Tibial nerve (tissue), 4 donors: Measurements from ENCODE around the gene CKAP2L. TPM values are rescaled to one million over a fixed set of nuclear protein-coding genes. Genes with fewer than 3 reads are reported as not detected.

Experiments
- DNase-seq, 2 donors: peaks; one replicate each; pipeline ENCODE4 v3.0.0-alpha.2; 2019; ENCODE audit warnings: low spot score in 2 of 2
- H3K27ac ChIP-seq, 4 donors: fragments of 200-600 bp; sonication (generic) in 3 of 4; one replicate each; pipeline ENCODE4 v1.5.1; 2017 to 2019; ENCODE audit warnings: mild to moderate bottlenecking in 1 of 4
- H3K27me3 ChIP-seq, 2 donors: fragments of 200-600 bp; sonication (generic) in 1 of 2; one replicate each; pipeline versions ENCODE4 v1.5.1 to v1.6.0; 2017 to 2019
- H3K36me3 ChIP-seq, 3 donors: fragments of 200-600 bp; sonication (generic); one replicate each; pipeline ENCODE4 v1.5.1; 2018 to 2019
- H3K4me1 ChIP-seq, 4 donors: fragments of 200-600 bp; sonication (generic) in 3 of 4; one replicate each; pipeline ENCODE4 v1.5.1; 2017 to 2019
- H3K4me3 ChIP-seq, 4 donors: fragments of 200-600 bp; sonication (generic) in 3 of 4; one replicate each; pipeline ENCODE4 v1.5.1; 2017 to 2019; ENCODE audit warnings: mild to moderate bottlenecking in 1 of 4, moderate library complexity in 1 of 4
- H3K9me3 ChIP-seq, 4 donors: fragments of 200-600 bp; sonication (generic) in 3 of 4; one replicate each; pipeline ENCODE4 v1.5.1; 2017 to 2019
- EP300 ChIP-seq, 2 donors: sonication (generic); formaldehyde crosslinking; IDR thresholded peaks; one replicate each; pipeline ENCODE4 v1.6.1; 2017; ENCODE audit warnings: antibody characterized with exemption in 2 of 2, mild to moderate bottlenecking in 1 of 2
- POLR2A ChIP-seq, 2 donors: fragments of 450-650 bp; IDR thresholded peaks; one replicate each; pipeline ENCODE4 v1.6.1; 2017; ENCODE audit warnings: antibody characterized with exemption in 2 of 2, mild to moderate bottlenecking in 2 of 2, moderate library complexity in 2 of 2
- WGBS, 2 donors: methylation state at CpG; one replicate each; pipeline ENCODE4 v1.1.5; 2018; 5-methylcytosine and 5-hydroxymethylcytosine counted together
- total RNA-seq, 4 donors: library from RNA; depleted of rRNA; stranded (reverse); fragments of >200 nt; gene quantifications; one replicate each; pipeline ENCODE4 v1.1.0, GENCODE V29; 2016
- TF ChIP-seq, protein P1 (sequence below), 5 experiments: fragments of 200-600 bp in 3 of 5; fragments of 450-650 bp in 2 of 5; sonication (generic) in 3 of 5; IDR thresholded peaks; one replicate each; pipeline ENCODE4 v1.5.1; 2016 to 2019; ENCODE audit warnings: antibody characterized with exemption in 5 of 5, mild to moderate bottlenecking in 3 of 5, moderate library complexity in 2 of 5

Gene CKAP2L
- total RNA-seq, 4 donors from 2014 or later: not detected

DNA sequence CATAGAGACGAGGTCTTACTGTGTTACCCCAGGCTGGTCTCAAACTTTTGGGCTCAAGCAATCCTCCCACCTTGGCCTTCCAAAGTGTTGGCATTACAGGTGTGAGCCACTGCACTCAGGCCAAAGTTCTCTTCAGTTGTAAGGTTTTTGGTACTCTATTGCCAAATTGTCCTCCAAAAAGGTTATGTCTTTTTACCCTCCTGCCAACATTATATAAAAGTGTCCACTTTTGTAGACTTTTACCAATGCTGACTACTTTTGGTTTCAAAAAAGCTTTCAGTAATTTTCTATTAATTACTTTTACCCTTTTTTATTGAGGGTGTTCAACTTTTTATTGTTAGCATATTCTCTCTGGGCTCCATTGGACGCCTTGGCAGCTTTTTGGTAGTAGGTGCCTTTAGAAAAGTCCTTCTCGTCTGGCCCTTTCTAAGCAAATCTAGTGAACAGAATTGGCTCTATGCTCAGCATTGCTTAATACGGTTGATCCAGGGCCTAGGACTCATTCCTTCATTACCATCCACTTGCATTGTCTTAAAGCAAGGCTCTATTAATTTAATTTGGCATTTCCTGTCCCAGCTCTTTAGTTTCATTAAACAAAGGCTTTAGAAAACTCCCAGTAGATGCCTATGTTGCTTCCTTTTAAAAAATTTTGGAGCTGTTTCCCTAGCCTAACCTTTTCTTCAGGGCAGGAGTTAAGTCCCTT lies 36.6 kb upstream of the CKAP2L start:
- Histone ChIP-seq H3K4me3 (no peak overlapping the region), H3K27ac (no peak overlapping the region), H3K36me3 (no peaks in the 10 kb centered on the region), H3K27me3 (no peaks in the 10 kb centered on the region), H3K4me1 (no peaks in the 10 kb centered on the region), H3K9me3 (peaks cover 0 to 7% (median 0%) of the 10 kb centered on the region in 4 donors)
- TF ChIP-seq EP300 (IDR thresholded peaks at IDR 0.05) (no peak), POLR2A (IDR thresholded peaks at IDR 0.05) (no peak)
- TF ChIP-seq, protein P1, sequence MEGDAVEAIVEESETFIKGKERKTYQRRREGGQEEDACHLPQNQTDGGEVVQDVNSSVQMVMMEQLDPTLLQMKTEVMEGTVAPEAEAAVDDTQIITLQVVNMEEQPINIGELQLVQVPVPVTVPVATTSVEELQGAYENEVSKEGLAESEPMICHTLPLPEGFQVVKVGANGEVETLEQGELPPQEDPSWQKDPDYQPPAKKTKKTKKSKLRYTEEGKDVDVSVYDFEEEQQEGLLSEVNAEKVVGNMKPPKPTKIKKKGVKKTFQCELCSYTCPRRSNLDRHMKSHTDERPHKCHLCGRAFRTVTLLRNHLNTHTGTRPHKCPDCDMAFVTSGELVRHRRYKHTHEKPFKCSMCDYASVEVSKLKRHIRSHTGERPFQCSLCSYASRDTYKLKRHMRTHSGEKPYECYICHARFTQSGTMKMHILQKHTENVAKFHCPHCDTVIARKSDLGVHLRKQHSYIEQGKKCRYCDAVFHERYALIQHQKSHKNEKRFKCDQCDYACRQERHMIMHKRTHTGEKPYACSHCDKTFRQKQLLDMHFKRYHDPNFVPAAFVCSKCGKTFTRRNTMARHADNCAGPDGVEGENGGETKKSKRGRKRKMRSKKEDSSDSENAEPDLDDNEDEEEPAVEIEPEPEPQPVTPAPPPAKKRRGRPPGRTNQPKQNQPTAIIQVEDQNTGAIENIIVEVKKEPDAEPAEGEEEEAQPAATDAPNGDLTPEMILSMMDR (IDR thresholded peaks at IDR 0.05): no peak
- WGBS, 2 donors: 83 to 85% methylated on average over 4 of the region's 4 CpGs
- DNase-seq: no peak

DNA sequence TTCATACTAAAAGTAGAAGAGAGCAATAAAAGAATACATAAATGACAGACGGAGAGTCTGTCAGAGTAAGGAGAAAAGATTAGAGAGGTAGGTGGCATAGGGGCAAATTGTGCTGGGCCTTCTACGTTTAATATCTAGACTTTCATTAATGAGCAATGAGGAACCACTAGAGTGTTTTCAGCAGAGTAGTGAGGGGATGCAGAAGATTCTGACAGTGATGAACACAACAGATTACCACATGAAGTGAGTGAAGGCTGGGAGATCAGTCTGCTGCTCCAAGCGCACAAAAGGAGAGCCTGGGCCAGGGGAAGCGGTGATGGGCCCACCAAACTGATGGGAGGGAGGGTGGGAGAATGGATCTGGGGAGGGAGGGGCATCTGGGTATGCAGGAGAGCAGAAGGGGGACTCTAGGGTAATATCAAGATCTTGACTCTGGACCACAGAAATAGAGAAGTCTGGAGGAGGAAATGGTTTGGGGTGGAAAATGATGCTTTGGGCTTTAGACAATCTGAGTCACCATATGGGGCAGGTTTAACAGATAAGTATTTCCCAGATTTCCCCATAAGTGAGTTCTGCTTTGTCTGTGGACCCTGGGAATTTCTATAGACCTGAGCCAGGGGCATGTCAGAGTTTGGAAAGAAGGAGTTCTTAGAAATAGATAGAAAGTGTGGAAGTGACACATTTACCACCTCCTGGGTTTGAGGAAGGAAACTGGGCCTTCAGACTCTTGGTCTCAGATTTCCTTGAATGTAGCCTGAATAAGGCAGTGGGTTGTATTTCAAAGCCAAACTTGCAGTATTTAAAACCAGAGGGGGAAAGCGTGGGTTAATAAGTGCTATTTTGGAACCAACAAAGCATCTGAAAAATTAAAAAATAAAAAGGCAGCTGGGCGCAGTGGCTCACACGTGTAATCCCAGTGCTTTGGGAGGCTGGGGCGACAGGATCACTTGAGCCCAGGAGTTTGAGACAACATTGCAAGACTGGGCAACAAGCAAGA lies 34.9 kb upstream of the CKAP2L start:
- H3K36me3 ChIP-seq: no peaks in the 10 kb centered on the region
- no peaks in the 10 kb centered on the region for H3K4me1 ChIP-seq
- no peak overlapping the region for H3K27ac ChIP-seq
- no peak overlapping the region for H3K4me3 ChIP-seq
- H3K9me3 ChIP-seq: peaks cover 0 to 7% (median 0%) of the 10 kb centered on the region in 4 donors
- WGBS, 2 donors: 72 to 82% methylated on average over 8 of the region's 8 CpGs
- TF ChIP-seq EP300 (IDR thresholded peaks at IDR 0.05) (no peak), POLR2A (IDR thresholded peaks at IDR 0.05) (no peak)
- TF ChIP-seq, protein P1 (IDR thresholded peaks at IDR 0.05): no peak
- no peak for DNase-seq
- H3K27me3 ChIP-seq: no peaks in the 10 kb centered on the region

DNA sequence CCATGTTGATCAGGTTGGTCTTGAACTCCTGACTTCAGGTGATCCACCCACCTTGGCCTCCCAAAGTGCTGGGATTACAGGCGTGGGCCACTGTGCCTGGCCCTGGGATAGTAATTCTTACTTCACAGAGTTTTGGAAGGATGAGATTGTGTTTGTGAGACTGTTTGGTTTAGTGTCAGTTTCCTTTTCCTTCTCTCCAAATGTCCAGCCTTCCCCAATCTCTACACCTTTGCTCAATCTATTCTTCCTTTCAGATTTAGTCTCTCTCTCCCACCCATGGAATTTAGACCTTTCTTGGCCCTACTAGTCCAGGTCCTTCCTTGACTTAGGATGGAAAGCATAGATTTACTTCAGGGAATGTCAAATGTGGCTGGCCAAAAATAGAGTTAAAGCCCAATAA lies 32.1 kb upstream of the CKAP2L start:
- DNase-seq: no peak
- H3K27me3 ChIP-seq: no peaks in the 10 kb centered on the region
- H3K4me1 ChIP-seq: no peaks in the 10 kb centered on the region
- H3K36me3 ChIP-seq: no peaks in the 10 kb centered on the region
- TF ChIP-seq EP300 (IDR thresholded peaks at IDR 0.05): no peak
- TF ChIP-seq, protein P1 (IDR thresholded peaks at IDR 0.05): no peak
- TF ChIP-seq POLR2A (IDR thresholded peaks at IDR 0.05): no peak
- peaks cover 0 to 7% (median 0%) of the 10 kb centered on the region in 4 donors for H3K9me3 ChIP-seq
- no peak overlapping the region for H3K4me3 ChIP-seq
- 5 to 40% methylated on average over 1 of the region's 1 CpG for WGBS, 2 donors
- H3K27ac ChIP-seq: no peak overlapping the region

DNA sequence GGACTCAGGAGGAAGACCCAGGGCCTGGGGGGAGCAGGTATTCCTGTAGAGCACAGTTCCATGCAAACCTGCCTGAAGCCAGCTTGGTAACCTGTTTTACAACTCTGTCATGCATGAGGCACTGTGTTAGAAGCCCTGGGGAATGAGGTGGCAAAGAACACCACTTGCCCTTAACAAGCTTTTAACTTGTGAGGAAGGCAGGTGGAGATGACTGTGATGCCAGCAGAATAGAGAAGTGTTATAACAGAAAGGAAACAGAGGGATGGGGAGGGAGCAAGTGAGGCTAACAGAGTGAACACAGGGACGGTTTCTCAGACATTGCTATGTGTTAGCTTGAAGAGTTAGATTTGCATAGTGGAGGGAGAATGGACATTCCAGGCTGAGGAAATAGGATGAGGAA lies 31.4 kb upstream of the CKAP2L start:
- 53 to 70% methylated on average over 1 of the region's 1 CpG for WGBS, 2 donors
- Histone ChIP-seq H3K27ac (no peak overlapping the region), H3K9me3 (peaks cover 0 to 7% (median 0%) of the 10 kb centered on the region in 4 donors), H3K36me3 (no peaks in the 10 kb centered on the region), H3K27me3 (no peaks in the 10 kb centered on the region), H3K4me3 (no peak overlapping the region), H3K4me1 (no peaks in the 10 kb centered on the region)
- TF ChIP-seq EP300 (IDR thresholded peaks at IDR 0.05) (no peak), POLR2A (IDR thresholded peaks at IDR 0.05) (no peak)
- TF ChIP-seq, protein P1 (IDR thresholded peaks at IDR 0.05): no peak
- no peak for DNase-seq

DNA sequence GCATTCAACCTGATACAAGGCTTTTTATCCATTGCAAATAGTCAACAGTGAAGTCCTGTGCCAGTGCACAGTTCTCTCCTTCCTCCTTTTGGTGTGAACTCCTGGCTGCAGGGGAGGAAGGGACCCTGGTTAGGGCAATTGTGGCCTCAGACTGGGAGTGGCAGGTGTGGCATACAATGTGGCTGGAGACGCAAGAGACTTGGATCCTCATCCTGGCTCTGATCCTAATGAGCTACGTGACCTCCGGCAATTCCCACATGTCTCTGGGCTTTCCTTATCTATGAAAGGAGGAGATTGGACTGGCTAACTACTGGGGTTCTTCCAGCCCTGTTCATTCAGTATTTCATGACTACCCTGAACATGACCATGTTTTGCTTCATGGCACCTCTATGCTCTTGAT lies 30.4 kb upstream of the CKAP2L start:
- no peaks in the 10 kb centered on the region for H3K36me3 ChIP-seq
- no peak overlapping the region for H3K4me3 ChIP-seq
- WGBS, 2 donors: 63 to 83% methylated on average over 3 of the region's 3 CpGs
- no peaks in the 10 kb centered on the region for H3K4me1 ChIP-seq
- no peaks in the 10 kb centered on the region for H3K27me3 ChIP-seq
- no peak for DNase-seq
- TF ChIP-seq EP300 (IDR thresholded peaks at IDR 0.05): no peak
- TF ChIP-seq, protein P1 (IDR thresholded peaks at IDR 0.05): no peak
- no peak for TF ChIP-seq POLR2A (IDR thresholded peaks at IDR 0.05)
- H3K27ac ChIP-seq: no peak overlapping the region
- H3K9me3 ChIP-seq: peaks cover 0 to 6% (median 0%) of the 10 kb centered on the region in 4 donors
